Measurements from ENCODE around the gene REV3L. TPM values are rescaled to one million over a fixed set of nuclear protein-coding genes. Genes with fewer than 3 reads are reported as not detected.

Gene REV3L
- total and polyA plus RNA-seq, 2 of the 8 experiments (the other 6 are each of a cell fraction or from before 2014, with no cell fraction given), result 2.1 to 6.6 TPM

GRCh38 chr6:111527367-111527766, 44.3 kb upstream of the REV3L start:
- Histone ChIP-seq H2BK15ac (ENCODE audit: low read length) (no peak overlapping the region), H3K36me3 (ENCODE audit: control insufficient read depth in 2 of 4, insufficient read depth in 4 of 4, low read length in 3 of 4) (no peaks in the 10 kb centered on the region), H3K23me2 (ENCODE audit: low read depth, low read length) (no peaks in the 10 kb centered on the region), H3K4me2 (ENCODE audit: insufficient read depth in 1 of 2, low read depth in 2 of 2, low read length in 2 of 2) (no peak overlapping the region), H2AFZ (ENCODE audit: low read length) (no peak overlapping the region), H3K27ac (ENCODE audit: low read depth, low read length) (no peak overlapping the region), H4K91ac (replicated peaks; ENCODE audit: insufficient read length, low read length) (no peak overlapping the region), H4K5ac (ENCODE audit: insufficient read length, low read depth, low read length) (no peak overlapping the region), H3K18ac (ENCODE audit: extremely low read depth, low read length) (no peak overlapping the region), H3K79me2 (ENCODE audit: control insufficient read depth in 1 of 2, insufficient read depth in 2 of 2, low read length in 2 of 2) (peaks cover 0 to 4% of the 10 kb centered on the region in 2 experiments; a peak in 1 of 4 replicates), H2BK5ac (ENCODE audit: low read depth, low read length) (no peak overlapping the region), H2BK20ac (ENCODE audit: low read length) (no peak overlapping the region), H3K23ac (ENCODE audit: insufficient read length) (no peak overlapping the region), H2BK120ac (replicated peaks; ENCODE audit: low read depth, low read length) (no peak overlapping the region), H3K4me1 (replicated peaks in 1 of 4; ENCODE audit: control insufficient read depth in 3 of 4, insufficient read depth in 4 of 4, low read length in 3 of 4) (peaks cover 0 to 6% (median 4%) of the 10 kb centered on the region in 4 experiments; a peak in 4 of 7 replicates), H3K56ac (replicated peaks; ENCODE audit: insufficient read length, low read depth, low read length) (no peak overlapping the region), H3K4me3 (ENCODE audit: extremely low read depth in 1 of 4, insufficient read depth in 2 of 4, low read depth in 3 of 4, low read length in 4 of 4) (no peak overlapping the region), H3K9ac (replicated peaks in 1 of 4; ENCODE audit: extremely low read depth in 1 of 4, low read depth in 3 of 4, low read length in 3 of 4) (no peak overlapping the region), H3K27me3 (replicated peaks in 1 of 4; ENCODE audit: control insufficient read depth in 3 of 4, extremely low read depth in 1 of 4, insufficient read depth in 3 of 4, low read length in 3 of 4) (no peaks in the 10 kb centered on the region), H2BK12ac (ENCODE audit: low read depth, low read length) (no peak overlapping the region), H3K9me3 (ENCODE audit: insufficient read depth in 2 of 2, low read depth in 1 of 2, low read length in 1 of 2) (no peaks in the 10 kb centered on the region), H3K4ac (replicated peaks; ENCODE audit: insufficient read length, low read depth, low read length) (no peak overlapping the region), H3K79me1 (ENCODE audit: low read depth, low read length) (no peaks in the 10 kb centered on the region), H4K8ac (ENCODE audit: extremely low read depth, insufficient read depth, low read length) (no peak overlapping the region), H2AK5ac (ENCODE audit: low read depth, low read length) (no peak overlapping the region), H3K14ac (ENCODE audit: insufficient read length) (no peak overlapping the region), H4K20me1 (replicated peaks in 1 of 2; ENCODE audit: control insufficient read depth in 1 of 2, insufficient read depth in 2 of 2, low read length in 2 of 2) (peaks cover 0 to 2% of the 10 kb centered on the region in 2 experiments)
- DNase-seq (ENCODE audit: low read depth in 1 of 2, low spot score in 2 of 2) (no peak), FAIRE-seq (no peak)
- CTCF ChIA-PET (ENCODE audit: partially characterized antibody), result interaction anchor here (2.2 kb wide), 1 partner anchor 37 kb away, joined by 10 read pairs; no protein-coding TSS in a partner anchor
- POLR2A ChIA-PET (ENCODE audit: partially characterized antibody), result interaction anchor here (1.7 kb wide), 1 partner anchor 14 kb away, joined by 4 read pairs; no protein-coding TSS in a partner anchor
- TF ChIP-seq ASH2L (IDR thresholded peaks at IDR 0.05; ENCODE audit: low read length) (no peak), TEAD4 (IDR thresholded peaks at IDR 0.05; ENCODE audit: low read depth, low read length) (no peak), JUN (IDR thresholded peaks at IDR 0.05; ENCODE audit: low read depth, low read length) (no peak), HDAC2 (IDR thresholded peaks at IDR 0.05; ENCODE audit: borderline replicate concordance in 1 of 2, low read depth in 2 of 2, low read length in 2 of 2) (no peak), TBP (IDR thresholded peaks at IDR 0.05; ENCODE audit: low read depth, low read length) (no peak), RAD21 (IDR thresholded peaks at IDR 0.05 in 1 of 2, conservative IDR thresholded peaks at IDR 0.05 in 1 of 2; ENCODE audit: low read depth in 2 of 2, low read length in 2 of 2) (no peak), SAP30 (IDR thresholded peaks at IDR 0.05; ENCODE audit: insufficient read depth, insufficient replicate concordance, low read length) (no peak), JUND (IDR thresholded peaks at IDR 0.05; ENCODE audit: low read length) (no peak), SIN3A (conservative IDR thresholded peaks at IDR 0.05 in 1 of 2, IDR thresholded peaks at IDR 0.05 in 1 of 2; ENCODE audit: low read depth in 1 of 2, low read length in 2 of 2) (no peak), SUZ12 (IDR thresholded peaks at IDR 0.05; ENCODE audit: low read length) (no peak), POLR2A (IDR thresholded peaks at IDR 0.05; ENCODE audit: control extremely low read depth in 1 of 2, low read depth in 2 of 2, low read length in 2 of 2) (no peak), SP1 (IDR thresholded peaks at IDR 0.05; ENCODE audit: low read depth, low read length) (no peak)
- TF ChIP-seq, protein P1, sequence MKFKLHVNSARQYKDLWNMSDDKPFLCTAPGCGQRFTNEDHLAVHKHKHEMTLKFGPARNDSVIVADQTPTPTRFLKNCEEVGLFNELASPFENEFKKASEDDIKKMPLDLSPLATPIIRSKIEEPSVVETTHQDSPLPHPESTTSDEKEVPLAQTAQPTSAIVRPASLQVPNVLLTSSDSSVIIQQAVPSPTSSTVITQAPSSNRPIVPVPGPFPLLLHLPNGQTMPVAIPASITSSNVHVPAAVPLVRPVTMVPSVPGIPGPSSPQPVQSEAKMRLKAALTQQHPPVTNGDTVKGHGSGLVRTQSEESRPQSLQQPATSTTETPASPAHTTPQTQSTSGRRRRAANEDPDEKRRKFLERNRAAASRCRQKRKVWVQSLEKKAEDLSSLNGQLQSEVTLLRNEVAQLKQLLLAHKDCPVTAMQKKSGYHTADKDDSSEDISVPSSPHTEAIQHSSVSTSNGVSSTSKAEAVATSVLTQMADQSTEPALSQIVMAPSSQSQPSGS (IDR thresholded peaks at IDR 0.05; ENCODE audit: low read length), result no peak

Measured in H1 (cell line).